Retina (tissue), 1 donor: ENCODE results near the gene ANKRD18A.

Source experiments
- DNase-seq: peaks from one replicate; pipeline ENCODE4 v3.0.0-alpha.2; 2016

The ANKRD18A gene

DNA sequence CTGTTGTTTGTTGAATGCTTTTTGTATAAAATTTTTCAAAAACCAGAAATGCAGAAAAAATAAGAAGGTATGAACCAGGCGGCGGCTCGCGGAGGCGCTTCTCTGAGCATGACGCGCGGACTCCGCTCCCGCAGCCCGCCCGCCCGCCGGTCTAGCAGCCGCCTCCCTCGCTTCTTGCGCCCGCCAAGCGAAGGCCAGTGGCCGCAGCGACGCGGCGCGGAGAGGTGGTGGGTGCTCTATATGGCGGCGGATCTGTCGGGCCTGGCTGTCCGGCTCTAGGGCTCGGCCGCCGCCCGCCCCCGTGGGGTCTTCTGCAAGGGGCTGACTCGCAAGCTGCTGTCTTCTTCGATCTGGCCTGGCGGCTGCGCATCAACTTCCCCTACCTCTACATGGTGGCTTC lies 93.8 kb downstream of the ANKRD18A start:
- DNase-seq: peak; percentile 50

DNA sequence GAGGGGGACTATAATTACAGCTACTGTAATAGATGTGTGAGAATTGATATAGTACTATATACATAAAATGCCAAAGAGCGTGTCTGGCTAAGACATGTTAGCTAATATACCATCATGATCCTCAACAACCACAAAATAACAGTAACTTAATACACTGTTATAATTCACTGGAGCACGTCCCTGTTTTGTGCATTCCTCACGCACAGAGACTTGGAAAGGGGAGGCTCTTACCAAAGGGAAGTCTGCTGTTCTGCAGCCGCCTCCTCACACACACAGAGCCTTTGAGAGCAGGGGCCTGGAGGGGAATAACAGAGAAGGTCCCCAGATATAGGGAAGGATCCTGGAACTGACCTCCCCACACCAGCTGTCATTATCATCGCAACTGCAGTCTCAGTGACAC lies 97.3 kb downstream of the ANKRD18A start:
- no peak for DNase-seq

- no peak for DNase-seq
Observed at GRCh38 chr9:38521762-38522161, 98.6 kb downstream of the ANKRD18A start.
